SK-N-SH (cell line): ENCODE data around the gene CLMN.

Source experiments
- POLR2AphosphoS5 ChIP-seq: IDR thresholded peaks from 2 replicates; pipeline ENCODE4 v1.6.1; 2012; ENCODE audit warnings: low read depth, low read length
- RXRA ChIP-seq: IDR thresholded peaks from 2 replicates; pipeline ENCODE4 v1.4.0; 2012; ENCODE audit warnings: low read depth, mild to moderate bottlenecking, borderline replicate concordance

GRCh38 chr14:95363468-95363954 lies 43.8 kb upstream of the CLMN start:
- TF ChIP-seq RXRA = no peak
- no peak for TF ChIP-seq POLR2AphosphoS5
